Kidney (tissue), 14 donors: ENCODE results near the gene CMTM8. TPM values are rescaled to one million over a fixed set of nuclear protein-coding genes. Genes with fewer than 3 reads are reported as not detected.

ENCODE experiments used
- DNase-seq, 5 donors: peaks; one replicate each; pipeline ENCODE4 v3.0.0-alpha.2; 2013 to 2020
- FAIRE-seq: peaks from 2 replicates; lab custom pipeline; 2012; peaks lifted over from hg19 to GRCh38; lab: Jason Lieb, UNC
- H3K27ac ChIP-seq, 2 donors: one replicate each; pipeline ENCODE4 v1.7.0; 2013; ENCODE audit warnings: low read depth in 2 of 2, low read length in 2 of 2, inconsistent platforms in 1 of 2
- H3K27me3 ChIP-seq: one replicate; pipeline ENCODE4 v1.7.1; 2013; ENCODE audit warnings: low read length, inconsistent platforms; ENCODE audit not compliant: control insufficient read depth, insufficient read depth
- H3K36me3 ChIP-seq, 3 donors: one replicate each; pipeline versions ENCODE4 v1.7.0 to v1.7.1; 2013; ENCODE audit warnings: low read length in 3 of 3, control low read depth in 1 of 3, inconsistent platforms in 1 of 3; ENCODE audit not compliant: insufficient read depth in 3 of 3, control insufficient read depth in 2 of 3
- H3K4me1 ChIP-seq, 3 donors: one replicate each; pipeline versions ENCODE4 v1.7.0 to v1.7.1; 2013; ENCODE audit warnings: low read length in 3 of 3, inconsistent platforms in 1 of 3, low read depth in 1 of 3; ENCODE audit not compliant: control insufficient read depth in 2 of 3, insufficient read depth in 2 of 3
- H3K4me3 ChIP-seq, 3 donors: one replicate each; pipeline versions ENCODE4 v1.7.0 to v1.8.1; 2013; ENCODE audit warnings: low read length in 3 of 3, control low read depth in 1 of 3, inconsistent platforms in 1 of 3
- H3K9ac ChIP-seq, 3 donors: one replicate each; pipeline versions ENCODE4 v1.7.0 to v1.7.1; 2013; ENCODE audit warnings: low read length in 3 of 3, control low read depth in 1 of 3, inconsistent platforms in 1 of 3
- H3K9me3 ChIP-seq, 3 donors: one replicate each; pipeline versions ENCODE4 v1.7.0 to v1.7.1; 2013; ENCODE audit warnings: low read length in 3 of 3, control low read depth in 1 of 3, inconsistent platforms in 1 of 3; ENCODE audit not compliant: control insufficient read depth in 2 of 3, insufficient read depth in 1 of 3
- intact Hi-C: fragments of 100-400 bp; cut with DNase I; formaldehyde crosslinking; loops from one replicate; pipeline ENCODE4 v1.11.1; 2022
- polyA plus RNA-seq: library from polyadenylated mRNA; stranded (reverse); fragments of 350-450 nt; fragmentation: Illumina TruSeq; extraction: RNeasy Lipid Tissue Mini Kit (QIAGEN cat#74804); gene quantifications from one replicate; pipeline ENCODE4 v1.2.3, GENCODE V29; 2014; ENCODE audit warnings: low read depth, low replicate concordance; ENCODE audit not compliant: insufficient read depth
- total RNA-seq: library from RNA; stranded (reverse); fragmentation: NEBNext Ultra II Directional; extraction: Animal tissue kit (Norgen Biotek cat#: 25700); gene quantifications from one replicate; pipeline ENCODE4 v1.2.1, GENCODE V29; 2021
- TF ChIP-seq, protein P1 (sequence below): IDR thresholded peaks from 3 replicates; pipeline ENCODE4 v1.5.1; 2012; ENCODE audit warnings: mild to moderate bottlenecking, moderate library complexity, borderline replicate concordance; ENCODE audit not compliant: insufficient read depth; ENCODE audit errors: extremely low read depth
- donor health status: control.
- donor health status: control.
- donor health status: control.
- donor health status: control.
- donor health status: control.
- donor health status: DM: yes; HTN: yes; CAD: no.
- donor health status: Normal renal cell carcinoma (clear cell type).

Gene CMTM8
- total and polyA plus RNA-seq, 2 donors from 2014 or later, result 5.4 to 9.6 TPM

DNA sequence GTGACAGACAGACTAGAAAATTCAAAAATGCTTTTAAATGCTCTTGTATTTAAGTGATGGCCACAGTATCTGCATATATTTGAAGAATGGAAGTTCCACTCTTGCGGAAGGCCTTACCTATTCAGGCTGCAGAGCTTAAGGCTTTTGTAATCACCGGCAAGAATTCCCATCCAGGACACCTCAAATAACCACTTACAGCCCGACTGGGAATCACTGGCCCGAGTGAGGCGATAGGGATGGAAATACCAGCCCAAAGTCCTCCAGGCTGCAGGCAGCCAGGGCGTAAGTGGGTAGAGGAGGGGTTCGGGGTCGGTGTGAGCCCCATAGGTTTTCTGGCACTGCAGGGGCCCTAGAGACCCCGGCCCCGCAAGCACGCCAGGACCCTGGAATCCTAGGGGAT is 162.6 kb downstream of the CMTM8 start:
- FAIRE-seq, result no peak
- TF ChIP-seq, protein P1, sequence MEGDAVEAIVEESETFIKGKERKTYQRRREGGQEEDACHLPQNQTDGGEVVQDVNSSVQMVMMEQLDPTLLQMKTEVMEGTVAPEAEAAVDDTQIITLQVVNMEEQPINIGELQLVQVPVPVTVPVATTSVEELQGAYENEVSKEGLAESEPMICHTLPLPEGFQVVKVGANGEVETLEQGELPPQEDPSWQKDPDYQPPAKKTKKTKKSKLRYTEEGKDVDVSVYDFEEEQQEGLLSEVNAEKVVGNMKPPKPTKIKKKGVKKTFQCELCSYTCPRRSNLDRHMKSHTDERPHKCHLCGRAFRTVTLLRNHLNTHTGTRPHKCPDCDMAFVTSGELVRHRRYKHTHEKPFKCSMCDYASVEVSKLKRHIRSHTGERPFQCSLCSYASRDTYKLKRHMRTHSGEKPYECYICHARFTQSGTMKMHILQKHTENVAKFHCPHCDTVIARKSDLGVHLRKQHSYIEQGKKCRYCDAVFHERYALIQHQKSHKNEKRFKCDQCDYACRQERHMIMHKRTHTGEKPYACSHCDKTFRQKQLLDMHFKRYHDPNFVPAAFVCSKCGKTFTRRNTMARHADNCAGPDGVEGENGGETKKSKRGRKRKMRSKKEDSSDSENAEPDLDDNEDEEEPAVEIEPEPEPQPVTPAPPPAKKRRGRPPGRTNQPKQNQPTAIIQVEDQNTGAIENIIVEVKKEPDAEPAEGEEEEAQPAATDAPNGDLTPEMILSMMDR, result no peak
- H3K36me3 ChIP-seq, result no peaks in the 10 kb centered on the region
- no peaks in the 10 kb centered on the region for H3K9me3 ChIP-seq
- peak in 1 of 5 donors; percentile 48 for DNase-seq
- peak overlapping the region in 2 of 3 donors; percentile 59 to 67 for H3K9ac ChIP-seq
- peak overlapping the region in 2 of 3 donors; percentile 36 to 58 for H3K4me3 ChIP-seq
- H3K27me3 ChIP-seq, result no peaks in the 10 kb centered on the region
- peak overlapping the region; percentile 76 to 84 for H3K27ac ChIP-seq
- intact Hi-C loops, result no loop called here
- H3K4me1 ChIP-seq, result peaks cover 0 to 10% (median 5%) of the 10 kb centered on the region in 3 donors

DNA sequence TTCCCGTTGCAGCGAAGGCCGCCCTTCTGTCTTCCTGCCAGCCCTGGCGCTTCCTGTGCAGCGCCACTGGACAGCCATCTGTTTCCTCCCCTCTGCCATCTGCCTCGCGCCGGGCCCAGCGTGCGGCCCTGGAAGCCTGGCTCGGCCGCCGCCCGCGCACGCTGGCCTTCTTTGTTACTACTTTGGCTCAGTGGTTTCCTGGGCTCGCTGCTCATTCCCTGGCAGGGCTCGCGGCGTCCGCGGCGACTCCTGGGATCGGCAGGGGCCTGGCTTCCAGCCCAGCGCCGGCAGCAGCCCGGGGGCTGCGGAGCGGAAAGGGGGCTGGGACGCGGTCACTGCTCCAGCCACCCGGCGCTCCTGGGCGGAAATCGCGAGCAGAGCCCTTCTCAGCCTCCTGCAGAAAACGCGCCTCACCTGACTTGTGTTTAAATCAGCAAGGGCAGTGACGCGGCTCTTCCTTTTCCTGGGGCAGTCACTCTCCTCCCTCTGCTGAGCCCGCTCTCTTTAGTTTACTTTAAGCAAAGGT is 163.1 kb downstream of the CMTM8 start:
- Histone ChIP-seq H3K27me3 (no peaks in the 10 kb centered on the region), H3K4me3 (peak overlapping the region; percentile 33 to 58 (median 36)), H3K4me1 (peaks cover 0 to 10% (median 5%) of the 10 kb centered on the region in 3 donors), H3K9me3 (no peaks in the 10 kb centered on the region), H3K36me3 (no peaks in the 10 kb centered on the region), H3K9ac (peak overlapping the region in 2 of 3 donors; percentile 59 to 67), H3K27ac (peak overlapping the region; percentile 76 to 84)
- no peak for FAIRE-seq
- intact Hi-C loops, result no loop called here
- DNase-seq, result peak; percentile 89 to 94 (median 92)
- TF ChIP-seq, protein P1, result no peak

DNA sequence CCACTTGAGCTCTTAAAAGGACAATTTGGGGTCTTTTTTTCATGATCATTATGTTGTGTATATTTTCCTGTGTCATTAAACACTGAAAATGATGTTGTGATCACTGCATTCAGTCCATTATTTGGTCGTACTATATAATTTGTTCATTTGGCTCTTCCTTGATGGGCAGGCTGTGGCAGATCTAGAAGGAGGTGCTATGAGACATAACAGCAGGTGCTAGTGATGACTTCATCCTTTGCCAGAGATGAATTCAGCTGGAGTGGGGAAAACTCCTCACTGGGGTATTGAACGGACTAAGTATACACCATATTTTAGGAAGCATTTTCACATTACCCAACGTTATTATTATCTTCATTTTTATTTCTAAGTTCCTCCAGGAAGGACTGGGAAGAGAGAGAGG is 165.2 kb downstream of the CMTM8 start:
- TF ChIP-seq, protein P1, result no peak
- FAIRE-seq, result no peak
- H3K27me3 ChIP-seq, result no peaks in the 10 kb centered on the region

More for the DNA sequence above, 165.2 kb downstream of the CMTM8 start:
- Histone ChIP-seq H3K9me3 (no peaks in the 10 kb centered on the region), H3K9ac (no peak overlapping the region), H3K4me1 (peaks cover 0 to 10% (median 5%) of the 10 kb centered on the region in 3 donors), H3K36me3 (no peaks in the 10 kb centered on the region), H3K27ac (no peak overlapping the region), H3K4me3 (no peak overlapping the region)
- intact Hi-C loops, result no loop called here
- no peak for DNase-seq
